ENCODE results near the gene SMARCB1. TPM values are rescaled to one million over a fixed set of nuclear protein-coding genes. Genes with fewer than 3 reads are reported as not detected.

SMARCB1 gene
- polyA plus RNA-seq, 4 donors = 159 to 210 (median 201) TPM

DNA sequence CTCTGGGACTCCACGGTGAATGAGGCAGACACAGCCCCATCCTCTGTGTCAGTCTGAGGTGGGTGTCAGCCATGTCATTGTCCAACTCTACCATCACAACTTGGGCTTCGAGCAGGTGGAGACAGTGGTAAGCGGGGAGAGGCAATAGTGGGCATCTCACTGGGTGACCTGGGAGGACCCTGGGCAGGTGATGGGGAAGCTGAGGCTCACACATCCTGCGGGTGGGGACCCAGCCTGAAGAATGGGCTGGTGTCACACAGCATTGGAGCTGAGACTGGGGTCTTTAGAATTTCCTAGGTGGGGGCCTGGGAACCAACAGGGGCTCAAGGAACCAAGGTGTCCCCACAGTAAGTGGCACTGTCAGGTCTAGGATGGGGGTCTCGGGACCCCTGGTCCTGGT, 7.0 kb upstream of the SMARCB1 start:
- DNase-seq (ENCODE audit: low read depth in 4 of 4, low spot score in 2 of 4) = no peak

DNA sequence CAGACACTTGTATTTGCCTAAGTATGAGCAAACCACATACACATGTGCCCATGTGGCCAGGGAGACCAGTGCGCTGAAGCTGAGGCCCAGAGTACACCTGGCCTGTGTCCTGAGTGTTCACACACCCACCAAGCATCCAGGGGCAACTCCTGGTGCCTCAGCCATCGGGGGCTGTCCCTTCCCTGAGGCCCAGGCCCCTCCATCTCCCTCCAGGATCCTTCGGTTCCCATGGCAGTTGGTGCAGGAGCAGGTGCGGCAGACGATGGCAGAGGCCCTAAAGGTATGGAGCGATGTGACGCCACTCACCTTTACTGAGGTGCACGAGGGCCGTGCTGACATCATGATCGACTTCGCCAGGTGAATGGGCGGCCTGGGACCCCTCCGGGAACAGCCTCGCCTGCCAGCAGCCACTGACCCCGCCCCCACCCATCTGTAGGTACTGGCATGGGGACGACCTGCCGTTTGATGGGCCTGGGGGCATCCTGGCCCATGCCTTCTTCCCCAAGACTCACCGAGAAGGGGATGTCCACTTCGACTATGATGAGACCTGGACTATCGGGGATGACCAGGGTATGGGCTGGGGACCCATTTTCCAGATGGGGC, 6.5 kb upstream of the SMARCB1 start:
- no peak for DNase-seq (ENCODE audit: low read depth in 4 of 4, low spot score in 2 of 4)

DNA sequence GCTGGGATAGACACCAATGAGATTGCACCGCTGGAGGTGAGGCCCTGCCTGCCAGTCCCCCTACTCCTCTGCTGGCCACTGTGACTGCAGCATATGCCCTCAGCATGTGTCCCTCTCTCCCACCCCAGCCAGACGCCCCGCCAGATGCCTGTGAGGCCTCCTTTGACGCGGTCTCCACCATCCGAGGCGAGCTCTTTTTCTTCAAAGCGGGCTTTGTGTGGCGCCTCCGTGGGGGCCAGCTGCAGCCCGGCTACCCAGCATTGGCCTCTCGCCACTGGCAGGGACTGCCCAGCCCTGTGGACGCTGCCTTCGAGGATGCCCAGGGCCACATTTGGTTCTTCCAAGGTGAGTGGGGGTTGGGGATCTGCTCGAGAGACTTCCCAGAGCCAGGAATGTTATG, 5.7 kb upstream of the SMARCB1 start:
- no peak for DNase-seq (ENCODE audit: low read depth in 4 of 4, low spot score in 2 of 4)

DNA sequence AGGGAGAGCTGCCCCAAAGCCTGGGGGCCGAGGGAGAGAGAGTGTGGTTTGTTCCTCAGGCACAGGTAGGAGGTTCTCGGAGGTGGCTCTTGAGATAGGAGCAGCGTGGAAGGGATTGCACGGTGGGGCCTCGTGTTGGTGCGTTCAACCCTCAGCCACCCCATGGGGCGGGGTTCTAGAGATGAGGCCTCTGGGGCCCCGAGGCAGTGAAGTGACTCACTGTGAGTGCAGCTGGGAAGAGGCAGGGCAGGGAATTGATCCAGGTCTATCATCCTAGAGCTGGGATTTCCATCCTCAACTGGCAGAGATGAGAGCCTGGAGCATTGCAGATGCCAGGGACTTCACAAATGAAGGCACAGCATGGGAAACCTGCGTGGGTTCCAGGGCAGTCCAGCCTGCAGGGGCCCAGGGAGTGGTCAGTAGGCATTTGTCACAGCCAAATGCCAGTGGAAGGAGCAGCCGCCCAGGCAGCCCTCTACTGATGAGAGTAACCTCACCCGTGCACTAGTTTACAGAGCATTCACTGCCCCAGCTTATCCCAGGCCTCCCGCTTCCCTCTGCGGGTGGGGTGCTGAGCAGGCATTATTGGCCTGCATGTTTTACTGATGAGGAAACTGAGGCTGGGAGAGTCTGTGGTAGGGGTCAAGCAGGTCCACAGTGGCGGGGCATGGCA, 5.1 kb upstream of the SMARCB1 start:
- no peak for DNase-seq (ENCODE audit: low read depth in 4 of 4, low spot score in 2 of 4)

DNA sequence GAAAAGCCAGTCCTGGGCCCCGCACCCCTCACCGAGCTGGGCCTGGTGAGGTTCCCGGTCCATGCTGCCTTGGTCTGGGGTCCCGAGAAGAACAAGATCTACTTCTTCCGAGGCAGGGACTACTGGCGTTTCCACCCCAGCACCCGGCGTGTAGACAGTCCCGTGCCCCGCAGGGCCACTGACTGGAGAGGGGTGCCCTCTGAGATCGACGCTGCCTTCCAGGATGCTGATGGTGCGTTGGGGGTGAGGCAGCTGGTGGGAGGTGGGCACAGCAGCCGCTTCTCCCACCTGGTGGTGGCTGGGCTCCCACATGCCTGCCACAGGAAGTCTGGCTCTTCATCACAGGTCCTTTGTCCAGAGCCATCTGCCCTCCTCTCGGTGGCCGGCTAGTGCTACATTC, 4.5 kb upstream of the SMARCB1 start:
- DNase-seq (ENCODE audit: low read depth in 4 of 4, low spot score in 2 of 4) = no peak

DNA sequence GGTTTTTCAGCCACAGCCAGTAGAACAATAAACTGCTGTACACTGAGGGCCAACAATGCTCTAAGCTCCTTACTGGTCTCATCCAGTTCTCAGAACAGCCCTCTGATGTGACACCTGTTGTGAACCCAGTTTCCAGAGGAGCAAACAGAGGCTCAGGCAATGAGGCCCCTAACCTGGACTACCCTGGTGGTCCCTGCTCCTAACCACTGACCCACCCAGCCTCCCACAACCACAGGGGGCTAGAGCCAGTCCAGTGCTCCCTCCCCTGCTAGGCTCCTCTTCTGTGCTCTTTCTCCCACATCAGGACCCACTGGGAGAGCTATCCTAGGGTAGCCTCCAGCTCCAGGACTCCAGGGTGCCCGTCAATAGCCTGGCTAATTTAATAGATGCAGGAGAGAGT, 4.1 kb upstream of the SMARCB1 start:
- DNase-seq (ENCODE audit: low read depth in 4 of 4, low spot score in 2 of 4) = no peak

DNA sequence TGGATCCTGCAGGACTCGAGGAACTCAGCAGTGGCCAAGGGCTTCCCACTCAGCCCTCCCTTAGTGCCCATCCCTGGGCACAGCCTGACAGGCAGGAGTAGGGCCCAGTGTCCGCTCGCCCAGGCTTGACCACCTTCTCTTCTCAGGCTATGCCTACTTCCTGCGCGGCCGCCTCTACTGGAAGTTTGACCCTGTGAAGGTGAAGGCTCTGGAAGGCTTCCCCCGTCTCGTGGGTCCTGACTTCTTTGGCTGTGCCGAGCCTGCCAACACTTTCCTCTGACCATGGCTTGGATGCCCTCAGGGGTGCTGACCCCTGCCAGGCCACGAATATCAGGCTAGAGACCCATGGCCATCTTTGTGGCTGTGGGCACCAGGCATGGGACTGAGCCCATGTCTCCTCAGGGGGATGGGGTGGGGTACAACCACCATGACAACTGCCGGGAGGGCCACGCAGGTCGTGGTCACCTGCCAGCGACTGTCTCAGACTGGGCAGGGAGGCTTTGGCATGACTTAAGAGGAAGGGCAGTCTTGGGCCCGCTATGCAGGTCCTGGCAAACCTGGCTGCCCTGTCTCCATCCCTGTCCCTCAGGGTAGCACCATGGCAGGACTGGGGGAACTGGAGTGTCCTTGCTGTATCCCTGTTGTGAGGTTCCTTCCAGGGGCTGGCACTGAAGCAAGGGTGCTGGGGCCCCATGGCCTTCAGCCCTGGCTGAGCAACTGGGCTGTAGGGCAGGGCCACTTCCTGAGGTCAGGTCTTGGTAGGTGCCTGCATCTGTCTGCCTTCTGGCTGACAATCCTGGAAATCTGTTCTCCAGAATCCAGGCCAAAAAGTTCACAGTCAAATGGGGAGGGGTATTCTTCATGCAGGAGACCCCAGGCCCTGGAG, 3.3 kb upstream of the SMARCB1 start:
- no peak for DNase-seq (ENCODE audit: low read depth in 4 of 4, low spot score in 2 of 4)

DNA sequence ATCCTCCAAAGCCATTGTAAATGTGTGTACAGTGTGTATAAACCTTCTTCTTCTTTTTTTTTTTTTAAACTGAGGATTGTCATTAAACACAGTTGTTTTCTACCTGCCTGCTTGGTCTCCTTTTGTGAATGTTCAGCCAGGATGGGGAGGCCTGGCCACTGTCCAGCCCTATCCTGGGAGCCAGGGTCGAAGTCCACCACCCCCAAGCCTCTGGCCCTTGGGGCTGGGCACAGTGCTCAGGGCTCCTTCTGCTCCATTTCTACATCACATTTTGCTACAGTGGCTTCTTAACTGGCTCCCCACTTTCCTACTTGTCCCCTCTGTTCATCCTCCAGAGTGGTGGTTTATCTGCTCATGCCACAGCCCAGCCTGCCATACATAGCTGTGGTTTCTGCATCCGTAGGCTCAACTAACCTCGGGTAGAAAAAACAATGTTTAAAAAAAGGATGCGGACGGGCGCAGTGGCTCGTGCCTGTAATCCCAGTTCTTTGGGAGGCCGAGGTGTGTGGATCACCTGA, 2.5 kb upstream of the SMARCB1 start:
- no peak for DNase-seq (ENCODE audit: low read depth in 4 of 4, low spot score in 2 of 4)

DNA sequence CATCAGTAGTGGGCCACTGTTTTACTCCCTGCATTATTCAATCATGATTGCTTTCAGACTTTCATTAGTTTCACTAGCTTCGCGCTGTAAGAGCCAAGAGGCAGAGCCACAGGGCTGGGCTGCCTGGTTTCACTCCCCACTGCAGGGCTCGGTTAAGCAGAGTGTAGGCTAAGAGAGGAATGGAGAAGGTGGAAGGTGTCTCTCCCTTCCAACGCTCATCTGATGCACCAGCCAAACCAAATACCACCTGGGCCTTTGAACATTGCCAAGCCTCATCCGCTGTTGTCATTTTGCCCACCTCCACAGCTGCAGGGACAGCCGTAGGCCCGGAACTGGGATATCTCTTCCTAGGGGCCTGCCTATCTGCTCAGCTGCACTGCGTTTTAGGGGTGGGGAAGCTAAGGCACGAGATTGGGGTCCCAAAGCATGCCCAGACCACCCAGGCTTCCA, 480 bp upstream of the SMARCB1 start:
- no peak for DNase-seq (ENCODE audit: low read depth in 4 of 4, low spot score in 2 of 4)

DNA sequence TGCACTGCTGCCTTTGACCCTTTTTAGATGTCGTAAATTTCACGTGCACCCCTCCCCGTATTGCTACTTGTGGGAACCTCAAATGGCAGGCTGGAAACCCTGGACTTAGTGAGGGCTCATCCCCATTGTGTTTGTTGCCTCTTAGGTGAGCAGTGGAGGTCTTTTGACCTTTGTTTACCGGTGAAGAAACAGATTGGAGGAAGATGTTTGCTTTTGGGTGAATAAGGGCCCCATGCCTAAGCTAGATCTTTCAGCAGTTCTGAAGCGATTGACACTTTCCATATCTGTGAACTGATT, 782 bp downstream of the SMARCB1 start:
- DNase-seq (ENCODE audit: low read depth in 4 of 4, low spot score in 2 of 4) = no peak

DNA sequence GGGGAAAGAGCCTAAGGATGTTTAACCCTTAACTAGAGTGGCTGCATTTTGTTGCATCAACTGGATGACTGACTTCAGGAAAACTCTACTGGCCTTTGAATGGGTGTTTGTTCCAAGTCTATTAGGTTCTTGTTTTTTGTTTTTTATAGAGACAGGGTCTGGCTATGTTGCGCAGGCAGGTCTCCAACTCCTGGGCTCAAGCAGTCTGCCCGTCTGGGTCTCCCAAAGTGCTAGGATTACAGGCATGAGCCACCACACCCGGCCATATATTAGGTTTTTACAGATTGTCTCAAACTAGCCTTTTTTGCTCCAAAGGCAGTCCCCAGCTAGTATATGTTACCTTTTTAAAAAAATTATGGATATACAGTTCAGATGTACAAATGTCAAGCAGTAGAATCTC, 1.1 kb downstream of the SMARCB1 start:
- DNase-seq (ENCODE audit: low read depth in 4 of 4, low spot score in 2 of 4) = no peak

DNA sequence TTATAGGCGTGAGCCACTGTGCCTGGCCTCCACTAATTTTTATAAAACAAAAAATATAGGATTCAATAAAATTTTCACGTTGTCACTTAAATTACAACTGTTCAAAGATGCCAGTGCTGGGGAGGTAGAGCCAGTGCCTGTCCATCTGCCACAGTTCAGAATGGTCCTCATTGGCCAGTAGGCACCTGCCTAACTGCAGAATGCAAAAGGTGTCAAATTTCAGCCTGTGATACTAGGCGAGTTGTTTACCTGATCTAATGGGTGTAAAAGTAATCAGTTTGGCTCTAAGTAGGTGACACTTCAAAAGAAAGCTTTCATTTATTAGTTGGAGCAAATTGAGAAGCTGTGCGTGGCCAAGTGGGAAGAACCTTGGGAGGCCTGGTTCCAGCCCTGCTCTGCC, 2.4 kb downstream of the SMARCB1 start:
- DNase-seq (ENCODE audit: low read depth in 4 of 4, low spot score in 2 of 4) = no peak

DNA sequence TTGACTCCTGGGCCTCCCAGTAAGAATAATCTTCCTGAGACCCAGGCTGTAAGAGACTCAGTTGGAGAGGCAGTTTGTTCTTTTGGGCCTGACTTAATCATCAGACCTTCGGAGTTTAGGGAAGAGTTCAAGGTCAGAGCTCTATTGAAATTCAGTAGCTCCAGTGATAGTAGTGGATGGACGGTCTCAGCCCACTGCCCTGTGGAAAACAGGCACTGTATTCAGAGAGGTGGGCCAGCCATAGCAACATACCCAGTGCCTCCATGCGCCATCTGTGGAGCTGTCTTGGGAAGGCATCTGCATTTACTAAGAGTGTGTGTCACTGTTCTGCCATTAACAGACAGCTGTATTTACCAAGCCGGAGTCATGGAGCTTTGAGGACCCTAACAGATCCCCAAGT, 2.9 kb downstream of the SMARCB1 start:
- DNase-seq (ENCODE audit: low read depth in 4 of 4, low spot score in 2 of 4) = no peak

DNA sequence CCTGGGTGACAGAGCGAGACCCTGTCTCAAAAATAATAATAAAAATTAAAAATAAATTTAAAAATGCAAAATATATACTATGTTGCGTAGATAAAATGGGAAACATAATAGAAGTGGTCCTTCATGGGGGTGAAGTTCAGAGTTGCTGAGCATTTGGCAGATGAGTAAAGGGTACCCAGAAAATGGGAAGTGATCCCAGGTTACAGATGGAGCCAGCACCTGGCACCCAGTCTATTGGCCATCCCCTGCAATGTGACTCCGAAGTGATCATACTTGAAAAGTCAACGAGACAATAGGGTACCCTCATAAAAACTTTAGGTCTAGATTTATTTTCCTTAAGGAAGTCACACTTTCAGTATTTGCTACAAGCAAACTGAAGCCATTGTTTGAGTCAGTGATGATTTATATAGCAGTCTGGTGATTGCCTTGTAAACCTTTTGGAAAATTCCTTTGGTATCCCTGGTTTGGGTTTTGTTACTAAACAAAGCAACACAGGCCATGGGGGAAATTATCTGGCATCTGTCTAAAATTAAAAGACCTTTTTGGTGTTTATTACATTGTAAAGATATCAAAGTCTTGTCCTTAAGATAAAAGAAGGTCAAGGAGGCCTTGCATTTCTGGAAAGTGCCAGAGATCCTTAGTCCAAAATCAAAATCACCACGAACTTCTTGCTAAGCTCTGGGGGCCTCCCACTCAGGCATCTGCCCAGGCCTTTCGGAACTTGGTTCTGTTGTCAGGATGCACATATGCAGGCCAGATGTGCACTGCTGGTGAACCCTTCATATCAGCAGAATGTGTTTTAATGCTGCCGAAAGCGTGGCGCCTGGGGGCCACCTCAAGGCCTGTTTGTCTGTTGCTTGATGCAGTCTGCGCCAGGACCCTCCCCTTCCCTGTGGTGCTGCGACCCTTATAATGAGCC, 4.3 kb downstream of the SMARCB1 start:
- DNase-seq (ENCODE audit: low read depth in 4 of 4, low spot score in 2 of 4) = no peak

DNA sequence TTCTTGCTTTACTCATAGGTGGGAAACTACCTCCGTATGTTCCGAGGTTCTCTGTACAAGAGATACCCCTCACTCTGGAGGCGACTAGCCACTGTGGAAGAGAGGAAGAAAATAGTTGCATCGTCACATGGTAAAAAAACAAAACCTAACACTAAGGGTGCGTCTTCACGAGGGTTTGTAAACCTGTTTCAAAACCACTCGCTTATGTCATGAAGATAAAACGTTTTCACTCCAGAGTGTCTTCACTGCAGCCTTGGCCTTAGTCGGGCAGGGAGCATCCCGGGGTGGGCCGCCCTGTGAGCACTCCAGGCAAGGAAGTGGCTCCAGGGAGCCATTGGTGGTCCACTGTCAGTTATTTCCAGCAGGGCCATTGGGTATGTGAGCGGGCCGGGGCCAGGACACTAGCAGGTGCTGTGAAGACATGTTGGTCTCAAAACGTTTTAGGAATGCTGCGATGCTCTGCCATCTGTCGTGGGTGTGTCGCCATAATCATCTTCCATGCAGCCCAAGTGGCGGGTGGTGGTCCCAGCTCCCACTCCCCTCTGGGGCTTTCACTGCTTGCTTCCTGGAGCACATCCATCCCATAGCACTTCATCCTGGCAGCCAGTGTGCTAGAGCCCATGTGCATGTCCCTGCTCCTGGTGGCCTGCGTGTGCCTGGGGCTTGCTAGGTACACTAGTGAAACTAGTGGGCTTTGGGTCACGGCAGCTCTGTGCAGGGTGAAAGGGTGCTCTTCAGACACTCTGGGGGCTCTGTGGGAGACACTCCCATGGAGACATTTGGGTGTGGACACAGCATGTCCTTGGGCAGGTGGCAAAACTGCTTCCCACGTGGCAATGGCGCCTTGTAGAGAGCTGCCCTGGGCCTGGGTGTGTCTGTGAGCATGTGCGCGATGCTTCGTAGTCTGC, 5.2 kb downstream of the SMARCB1 start:
- no peak for DNase-seq (ENCODE audit: low read depth in 4 of 4, low spot score in 2 of 4)

DNA sequence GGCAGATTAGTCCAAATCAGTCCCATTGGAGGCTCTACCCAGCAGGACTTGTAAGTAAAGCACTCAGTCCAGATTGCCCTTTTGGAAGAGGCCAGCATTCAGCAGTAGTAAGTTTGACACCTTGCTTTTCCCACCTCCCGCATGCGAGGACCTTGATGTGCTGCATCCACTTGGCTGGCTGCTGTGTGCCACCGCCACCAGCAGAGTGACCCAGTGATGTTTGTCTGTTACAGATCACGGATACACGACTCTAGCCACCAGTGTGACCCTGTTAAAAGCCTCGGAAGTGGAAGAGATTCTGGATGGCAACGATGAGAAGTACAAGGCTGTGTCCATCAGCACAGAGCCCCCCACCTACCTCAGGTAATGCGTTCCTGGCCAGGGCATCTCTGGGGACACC, 6.6 kb downstream of the SMARCB1 start:
- DNase-seq (ENCODE audit: low read depth in 4 of 4, low spot score in 2 of 4) = no peak

DNA sequence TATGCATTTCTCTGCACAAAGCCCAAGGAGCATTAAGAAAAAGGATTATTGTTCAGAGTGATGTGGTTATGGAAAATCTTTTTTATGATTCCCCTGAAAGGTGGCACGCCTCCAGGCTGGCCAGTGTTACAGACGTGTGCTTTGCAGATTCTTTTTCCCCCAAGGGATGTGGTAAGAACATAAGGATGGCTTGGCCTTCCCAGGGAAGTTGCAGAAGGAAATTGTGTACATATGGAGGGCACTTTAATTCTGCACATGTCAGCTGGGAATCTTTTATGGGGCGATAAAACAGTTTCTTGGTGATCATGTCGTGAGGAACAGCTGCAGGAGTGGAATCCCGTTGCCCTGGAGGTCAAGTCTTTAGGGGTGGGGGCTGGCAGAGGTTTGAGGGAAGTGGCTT, 9.7 kb downstream of the SMARCB1 start:
- no peak for DNase-seq (ENCODE audit: low read depth in 4 of 4, low spot score in 2 of 4)

DNA sequence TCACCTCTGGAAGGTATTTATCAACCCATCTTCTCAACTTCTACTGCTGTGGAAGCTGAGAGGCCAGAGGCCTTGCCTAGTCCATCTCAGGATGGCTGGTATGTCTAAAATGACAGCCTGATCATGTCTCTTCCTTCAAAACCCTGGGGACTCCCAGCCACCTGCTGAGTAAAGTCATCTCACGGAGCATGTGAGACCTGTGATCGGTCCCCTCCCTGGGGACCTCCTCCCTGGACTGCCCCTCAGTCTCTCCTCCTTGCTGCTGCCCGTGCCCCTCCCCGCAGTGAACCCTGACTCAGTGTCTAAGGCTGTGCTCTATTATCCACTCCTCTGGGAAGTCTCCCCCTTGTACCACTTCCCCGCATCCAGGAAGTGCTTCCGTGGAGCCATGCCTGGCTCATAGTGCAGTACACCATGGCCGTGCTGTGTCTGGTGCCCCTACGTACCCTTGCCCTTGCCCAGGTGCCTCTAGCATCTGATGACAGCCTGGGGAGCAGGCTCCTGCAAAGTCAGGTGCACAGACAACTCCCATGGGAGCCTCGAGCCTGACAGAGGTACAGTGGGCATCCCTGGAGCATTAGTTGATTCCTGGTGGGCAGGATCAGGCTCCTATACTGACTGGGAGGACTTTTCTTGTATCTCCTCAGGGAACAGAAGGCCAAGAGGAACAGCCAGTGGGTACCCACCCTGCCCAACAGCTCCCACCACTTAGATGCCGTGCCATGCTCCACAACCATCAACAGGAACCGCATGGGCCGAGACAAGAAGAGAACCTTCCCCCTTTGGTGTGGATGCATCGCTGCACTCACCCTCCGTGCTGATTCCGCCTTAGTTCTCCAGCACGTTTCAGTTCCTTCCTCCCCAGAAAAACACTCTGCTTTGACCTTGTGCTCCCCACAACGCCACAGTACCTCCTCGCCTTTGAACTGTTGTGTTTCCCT, 13.8 kb downstream of the SMARCB1 start:
- no peak for DNase-seq (ENCODE audit: low read depth in 4 of 4, low spot score in 2 of 4)
